Upper lobe of right lung (tissue), 1 donor: ENCODE results near the gene LOXHD1. TPM values are rescaled to one million over a fixed set of nuclear protein-coding genes. Genes with fewer than 3 reads are reported as not detected.

ENCODE experiments used
- ATAC-seq: fragments of 200-7000 bp; cut with Tn5 transposase; one replicate; pipeline ENCODE4 v1.9.1; 2020; ENCODE audit warnings: mild to moderate bottlenecking, moderate library complexity
- DNase-seq: peaks from one replicate; pipeline ENCODE4 v3.0.0-alpha.2; 2020
- H3K27ac ChIP-seq: fragments of 200-600 bp; one replicate; pipeline ENCODE4 v1.8.0; 2022
- H3K27me3 ChIP-seq: fragments of 200-600 bp; one replicate; pipeline ENCODE4 v1.8.0; 2022; ENCODE audit warnings: mild to moderate bottlenecking
- H3K36me3 ChIP-seq: fragments of 200-600 bp; one replicate; pipeline ENCODE4 v1.8.0; 2022
- H3K4me1 ChIP-seq: fragments of 200-600 bp; one replicate; pipeline ENCODE4 v1.8.0; 2022
- H3K4me3 ChIP-seq: fragments of 200-600 bp; one replicate; pipeline ENCODE4 v1.8.0; 2022; ENCODE audit warnings: mild to moderate bottlenecking
- H3K9me3 ChIP-seq: fragments of 200-600 bp; one replicate; pipeline ENCODE4 v1.8.0; 2022
- CTCF ChIP-seq: fragments of 200-600 bp; IDR thresholded peaks from one replicate; pipeline ENCODE4 v1.8.0; 2022; ENCODE audit warnings: antibody characterized with exemption
- intact Hi-C: fragments of 100-400 bp; cut with DNase I; formaldehyde crosslinking; loops from one replicate; pipeline ENCODE4 v1.11.0; 2022
- total RNA-seq: library from RNA; stranded (reverse); fragmentation: NEBNext Ultra II Directional; extraction: Animal tissue kit (Norgen Biotek cat#: 25700); gene quantifications from one replicate; pipeline ENCODE4 v1.2.1, GENCODE V29; 2021
- donor health status: DM: no; HTN: yes; CAD: no; lungs with severe emphysema.

The LOXHD1 gene
- total RNA-seq, 1 donor from 2014 or later = 2.7 TPM

GRCh38 chr18:46484971-46485370 lies 172.0 kb downstream of the LOXHD1 start:
- no peak overlapping the region for H3K4me3 ChIP-seq
- no peaks in the 10 kb centered on the region for H3K36me3 ChIP-seq
- no peaks in the 10 kb centered on the region for H3K9me3 ChIP-seq
- DNase-seq (no peak), ATAC-seq (no peak)
- no peaks in the 10 kb centered on the region for H3K4me1 ChIP-seq
- no peak overlapping the region for H3K27ac ChIP-seq
- intact Hi-C loops = loop anchor here (10.0 kb wide), 1 partner anchor 200 kb away; no protein-coding TSS in a partner anchor
- no peaks in the 10 kb centered on the region for H3K27me3 ChIP-seq
- no peak for TF ChIP-seq CTCF

GRCh38 chr18:46482831-46483230 lies 174.2 kb downstream of the LOXHD1 start:
- no peak for ATAC-seq
- H3K9me3 ChIP-seq = no peaks in the 10 kb centered on the region
- DNase-seq = no peak
- no peak for TF ChIP-seq CTCF
- no peaks in the 10 kb centered on the region for H3K27me3 ChIP-seq
- intact Hi-C loops = loop anchor here (10.0 kb wide), 1 partner anchor 198 kb away; no protein-coding TSS in a partner anchor
- no peaks in the 10 kb centered on the region for H3K4me1 ChIP-seq
- no peak overlapping the region for H3K27ac ChIP-seq
- no peaks in the 10 kb centered on the region for H3K36me3 ChIP-seq
- H3K4me3 ChIP-seq = no peak overlapping the region

GRCh38 chr18:46481847-46482245 lies 175.2 kb downstream of the LOXHD1 start:
- Histone ChIP-seq H3K27ac (no peak overlapping the region), H3K4me1 (no peaks in the 10 kb centered on the region), H3K27me3 (no peaks in the 10 kb centered on the region), H3K9me3 (no peaks in the 10 kb centered on the region), H3K36me3 (no peaks in the 10 kb centered on the region), H3K4me3 (no peak overlapping the region)
- intact Hi-C loops = loop anchor here (10.0 kb wide), 1 partner anchor 197 kb away; no protein-coding TSS in a partner anchor
- no peak for TF ChIP-seq CTCF
- no peak for DNase-seq
- no peak for ATAC-seq

- no peak for DNase-seq
- Histone ChIP-seq H3K4me3 (no peak overlapping the region), H3K27me3 (no peaks in the 10 kb centered on the region), H3K4me1 (no peaks in the 10 kb centered on the region), H3K36me3 (no peaks in the 10 kb centered on the region), H3K9me3 (no peaks in the 10 kb centered on the region), H3K27ac (no peak overlapping the region)
- peak; percentile 62 for ATAC-seq
- intact Hi-C loops = loop anchor here (10.0 kb wide), 1 partner anchor 196 kb away; no protein-coding TSS in a partner anchor
- TF ChIP-seq CTCF = peak; percentile 74
Measured at GRCh38 chr18:46481048-46481846, 175.8 kb downstream of the LOXHD1 start.

GRCh38 chr18:46480226-46480625 lies 176.8 kb downstream of the LOXHD1 start:
- H3K4me1 ChIP-seq = no peaks in the 10 kb centered on the region
- H3K27ac ChIP-seq = no peak overlapping the region
- TF ChIP-seq CTCF = no peak
- DNase-seq (no peak), ATAC-seq (no peak)
- no peak overlapping the region for H3K4me3 ChIP-seq
- no peaks in the 10 kb centered on the region for H3K27me3 ChIP-seq
- H3K36me3 ChIP-seq = no peaks in the 10 kb centered on the region
- intact Hi-C loops = loop anchor here (10.0 kb wide), 1 partner anchor 195 kb away; no protein-coding TSS in a partner anchor
- H3K9me3 ChIP-seq = no peaks in the 10 kb centered on the region
